Ishikawa (cell line): Measurements from ENCODE around the gene CLDN14.

Source experiments
- CEBPB ChIP-seq: IDR thresholded peaks from 2 replicates; pipeline ENCODE4 v1.6.1; 2012
- CREB1 ChIP-seq: IDR thresholded peaks from 2 replicates; pipeline ENCODE4 v1.6.1; 2012; ENCODE audit warnings: low read depth
- EGR1 ChIP-seq: IDR thresholded peaks from 2 replicates; pipeline ENCODE4 v1.6.1; 2012
- EP300 ChIP-seq: IDR thresholded peaks from 2 replicates; pipeline ENCODE4 v1.6.1; 2012; ENCODE audit warnings: borderline replicate concordance
- FOXM1 ChIP-seq: IDR thresholded peaks from 2 replicates; pipeline ENCODE4 v1.6.1; 2012; ENCODE audit warnings: low read depth, borderline replicate concordance
- MAX ChIP-seq: IDR thresholded peaks from 2 replicates; pipeline ENCODE4 v1.6.1; 2012
- NFIC ChIP-seq: IDR thresholded peaks from 2 replicates; pipeline ENCODE4 v1.6.1; 2012
- RAD21 ChIP-seq: IDR thresholded peaks from 2 replicates; pipeline ENCODE4 v1.6.1; 2012; ENCODE audit warnings: low read depth
- REST ChIP-seq: IDR thresholded peaks from 2 replicates; pipeline ENCODE4 v1.6.1; 2012; ENCODE audit warnings: low read depth, mild to moderate bottlenecking
- TAF1 ChIP-seq: IDR thresholded peaks from 2 replicates; pipeline ENCODE4 v1.6.1; 2012; ENCODE audit warnings: low read depth, mild to moderate bottlenecking
- TCF12 ChIP-seq: IDR thresholded peaks from 2 replicates; pipeline ENCODE4 v1.6.1; 2012; ENCODE audit warnings: low read depth
- TEAD4 ChIP-seq: IDR thresholded peaks from 2 replicates; pipeline ENCODE4 v1.6.1; 2012
- USF1 ChIP-seq: IDR thresholded peaks from 2 replicates; pipeline ENCODE4 v1.6.1; 2012
- YY1 ChIP-seq: IDR thresholded peaks from 2 replicates; pipeline ENCODE4 v1.6.1; 2012; ENCODE audit warnings: low read depth
- ZBTB7A ChIP-seq: IDR thresholded peaks from 2 replicates; pipeline ENCODE4 v1.6.1; 2012; ENCODE audit warnings: low read depth

The CLDN14 gene

DNA sequence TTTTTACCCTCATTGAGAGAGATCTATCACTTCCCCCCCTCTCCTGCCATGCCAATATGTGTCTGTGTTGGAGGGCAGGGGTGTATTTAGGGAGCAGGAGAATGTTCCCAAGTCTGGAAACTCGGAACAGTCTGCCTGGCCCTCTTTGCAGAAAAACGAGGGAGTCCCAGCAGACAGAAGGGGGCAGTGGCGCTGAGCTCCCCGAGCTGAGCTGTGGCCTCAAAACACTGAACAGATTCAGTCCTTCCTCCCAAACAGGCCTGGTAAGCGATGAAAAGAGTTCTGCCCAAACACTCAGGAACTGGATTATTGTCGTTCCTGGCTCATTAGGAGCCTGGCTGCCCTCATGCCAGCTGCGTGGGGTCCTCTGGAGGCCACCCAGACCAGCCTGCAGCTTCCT, 981 bp downstream of the CLDN14 start:
- TF ChIP-seq EGR1: no peak
- TF ChIP-seq RAD21: peak; percentile 30; the same call in 1 of the 2 replicates

- TF ChIP-seq USF1 (no peak), NFIC (no peak), TAF1 (no peak), YY1 (no peak), EP300 (no peak), FOXM1 (no peak), TEAD4 (no peak), CEBPB (no peak), MAX (no peak), EGR1 (no peak), CREB1 (no peak)
Observed at GRCh38 chr21:36478207-36478701, 1.7 kb downstream of the CLDN14 start.

DNA sequence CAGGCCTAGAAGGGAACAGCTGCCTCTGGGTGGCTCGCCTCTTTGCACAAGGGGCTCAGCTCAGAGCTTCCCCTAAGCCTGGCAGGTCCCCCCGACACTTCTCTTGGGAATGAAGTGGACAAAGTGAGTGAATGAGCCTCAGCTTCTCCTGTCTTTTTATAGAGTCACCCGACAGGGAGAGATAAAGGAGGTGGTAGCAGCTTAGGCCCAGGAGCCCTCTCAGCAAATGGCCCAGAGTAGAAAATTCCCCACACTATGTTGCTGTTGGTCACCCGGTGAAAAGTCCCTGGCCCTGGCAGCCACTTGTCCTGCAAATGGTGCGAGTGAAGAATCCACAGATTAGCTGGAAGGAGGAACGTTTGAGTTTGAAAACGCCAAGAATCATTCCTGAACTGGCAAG, 2.4 kb downstream of the CLDN14 start:
- no peak for TF ChIP-seq ZBTB7A

- TF ChIP-seq USF1 (no peak), RAD21 (no peak), CEBPB (no peak), FOXM1 (no peak), TEAD4 (no peak)
Observed at GRCh38 chr21:36477001-36477400, 2.9 kb downstream of the CLDN14 start.

- TF ChIP-seq TAF1 (no peak), MAX (no peak), FOXM1 (no peak), EGR1 (no peak), REST (no peak), CEBPB (no peak), YY1 (no peak), EP300 (no peak), TEAD4 (no peak), RAD21 (no peak), TCF12 (no peak), CREB1 (no peak), ZBTB7A (no peak), USF1 (no peak), NFIC (no peak)
Observed at GRCh38 chr21:36474591-36474990, 5.3 kb downstream of the CLDN14 start.

DNA sequence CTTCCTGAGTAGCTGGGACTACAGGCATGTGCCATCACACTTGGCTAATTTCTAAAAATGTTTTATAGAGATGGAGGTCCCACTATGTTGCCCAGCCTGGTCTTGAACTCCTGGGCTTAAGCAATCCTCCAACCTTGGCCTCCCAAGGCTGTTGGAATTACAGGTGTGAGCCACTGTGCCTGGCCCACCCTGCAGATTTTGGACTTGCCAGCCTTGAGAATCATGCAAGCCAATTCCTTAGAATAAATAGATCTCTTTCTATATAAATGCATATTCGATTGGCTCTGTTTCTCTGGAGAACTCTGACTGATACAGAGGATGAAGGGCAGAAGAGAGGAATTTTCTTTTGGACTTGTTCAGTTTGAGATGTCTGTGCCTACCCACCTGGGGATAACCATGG, 6.7 kb downstream of the CLDN14 start:
- TF ChIP-seq CEBPB (no peak), CREB1 (no peak), TCF12 (no peak), ZBTB7A (no peak), RAD21 (no peak), YY1 (no peak), NFIC (no peak), TAF1 (no peak), USF1 (no peak), TEAD4 (no peak), MAX (no peak), FOXM1 (no peak), EP300 (no peak), REST (no peak)
